ENCODE data around the gene C11orf91.

The C11orf91 gene

DNA sequence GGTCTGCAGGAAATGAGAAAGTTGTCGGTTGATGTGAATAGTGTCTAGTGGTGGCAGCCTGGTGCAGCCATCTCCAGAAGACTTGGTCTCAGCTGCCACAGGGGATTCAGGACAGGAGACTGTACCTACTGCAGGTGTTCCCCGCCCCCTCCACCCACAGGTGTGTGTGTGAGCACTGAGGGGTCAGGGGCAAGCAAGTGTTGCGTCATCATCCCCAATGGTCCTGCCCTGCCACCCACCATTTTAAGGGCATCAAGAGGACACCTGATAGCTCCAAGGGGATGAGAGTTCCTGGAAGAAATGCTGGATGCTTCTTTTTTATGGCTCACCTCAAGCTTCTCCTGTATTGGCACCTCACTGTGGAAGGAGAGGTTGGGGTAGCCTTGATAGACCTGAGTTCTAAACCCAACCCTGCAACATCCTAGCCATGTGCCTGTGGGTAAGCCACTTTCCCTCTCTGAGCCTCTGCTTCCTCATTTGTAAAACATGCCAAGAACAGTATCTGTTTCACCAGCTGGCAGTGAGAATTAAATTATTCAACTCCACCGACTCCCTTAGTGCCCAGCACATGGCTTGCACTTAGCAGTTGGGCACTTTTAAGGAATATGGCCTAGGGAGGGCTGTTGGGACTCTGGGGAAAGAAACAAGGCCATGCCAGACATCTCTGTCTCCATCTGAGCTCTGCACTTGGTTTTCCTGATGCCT, 6.1 kb downstream of the C11orf91 start:
- TF ChIP-seq, protein P1, sequence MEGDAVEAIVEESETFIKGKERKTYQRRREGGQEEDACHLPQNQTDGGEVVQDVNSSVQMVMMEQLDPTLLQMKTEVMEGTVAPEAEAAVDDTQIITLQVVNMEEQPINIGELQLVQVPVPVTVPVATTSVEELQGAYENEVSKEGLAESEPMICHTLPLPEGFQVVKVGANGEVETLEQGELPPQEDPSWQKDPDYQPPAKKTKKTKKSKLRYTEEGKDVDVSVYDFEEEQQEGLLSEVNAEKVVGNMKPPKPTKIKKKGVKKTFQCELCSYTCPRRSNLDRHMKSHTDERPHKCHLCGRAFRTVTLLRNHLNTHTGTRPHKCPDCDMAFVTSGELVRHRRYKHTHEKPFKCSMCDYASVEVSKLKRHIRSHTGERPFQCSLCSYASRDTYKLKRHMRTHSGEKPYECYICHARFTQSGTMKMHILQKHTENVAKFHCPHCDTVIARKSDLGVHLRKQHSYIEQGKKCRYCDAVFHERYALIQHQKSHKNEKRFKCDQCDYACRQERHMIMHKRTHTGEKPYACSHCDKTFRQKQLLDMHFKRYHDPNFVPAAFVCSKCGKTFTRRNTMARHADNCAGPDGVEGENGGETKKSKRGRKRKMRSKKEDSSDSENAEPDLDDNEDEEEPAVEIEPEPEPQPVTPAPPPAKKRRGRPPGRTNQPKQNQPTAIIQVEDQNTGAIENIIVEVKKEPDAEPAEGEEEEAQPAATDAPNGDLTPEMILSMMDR (IDR thresholded peaks at IDR 0.05; ENCODE audit: insufficient read depth, low read length, poor library complexity, severe bottlenecking): no peak
- Histone ChIP-seq H3K36me3 (ENCODE audit: control insufficient read depth, insufficient read depth, low read length) (no peaks in the 10 kb centered on the region), H3K4me3 (replicated peaks; ENCODE audit: low read depth, low read length) (no peak overlapping the region)

DNA sequence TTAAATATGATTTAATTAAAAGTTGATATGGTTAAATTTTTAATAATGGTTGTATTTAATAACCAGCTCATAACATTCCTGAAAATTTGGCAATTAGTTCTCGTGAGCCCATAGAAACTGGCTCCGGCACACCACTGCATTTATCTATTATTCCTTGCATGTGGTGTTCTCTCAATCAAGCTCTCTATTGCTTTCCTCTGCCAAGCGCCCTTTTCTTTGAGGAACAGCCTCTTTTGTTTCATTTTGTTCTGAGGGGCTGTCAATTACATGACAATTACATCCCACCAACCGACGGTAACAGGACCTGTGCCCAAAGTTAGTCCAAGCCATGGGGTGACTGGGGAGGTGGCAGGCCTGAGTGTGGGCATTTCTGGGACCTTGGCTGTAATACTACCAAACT, 8.1 kb downstream of the C11orf91 start:
- TF ChIP-seq, protein P1 (IDR thresholded peaks at IDR 0.05; ENCODE audit: insufficient read depth, low read length, poor library complexity, severe bottlenecking): no peak
- no peak for DNase-seq (ENCODE audit: extremely low read depth, insufficient read length)
- Histone ChIP-seq H3K36me3 (ENCODE audit: control insufficient read depth, insufficient read depth, low read length) (no peaks in the 10 kb centered on the region), H3K27me3 (replicated peaks; ENCODE audit: control insufficient read depth, insufficient read depth, low read length) (no peaks in the 10 kb centered on the region), H3K4me3 (replicated peaks; ENCODE audit: low read depth, low read length) (no peak overlapping the region)

More for the DNA sequence above, 6.1 kb downstream of the C11orf91 start:
- DNase-seq (ENCODE audit: extremely low read depth, insufficient read length): no peak
- H3K27me3 ChIP-seq (replicated peaks; ENCODE audit: control insufficient read depth, insufficient read depth, low read length): no peaks in the 10 kb centered on the region

DNA sequence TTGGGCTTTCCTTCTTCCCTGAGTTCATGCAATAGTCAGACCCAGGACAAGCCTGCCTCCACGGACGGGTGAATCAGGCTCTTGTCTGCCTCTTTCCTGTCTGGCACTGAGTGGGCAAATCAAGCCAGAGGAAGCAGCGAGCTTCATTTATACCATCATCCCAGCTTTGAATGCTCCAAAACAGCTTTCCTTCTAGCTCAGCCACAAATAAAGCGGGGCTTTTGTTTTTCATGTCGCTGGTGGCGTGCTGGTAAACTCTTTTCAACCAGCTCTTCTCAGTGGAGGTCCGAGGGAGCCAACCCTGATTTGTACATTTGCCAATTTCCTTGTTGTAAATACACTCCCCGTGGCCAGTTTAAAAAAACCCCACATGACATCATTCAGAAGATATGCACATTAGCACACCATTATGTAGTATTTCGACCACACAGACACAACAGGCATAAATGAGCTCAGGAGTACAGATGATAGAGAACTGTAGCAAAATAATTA, 8.6 kb downstream of the C11orf91 start:
- Histone ChIP-seq H3K36me3 (ENCODE audit: control insufficient read depth, insufficient read depth, low read length) (no peaks in the 10 kb centered on the region), H3K27me3 (replicated peaks; ENCODE audit: control insufficient read depth, insufficient read depth, low read length) (no peaks in the 10 kb centered on the region), H3K4me3 (replicated peaks; ENCODE audit: low read depth, low read length) (no peak overlapping the region)
- no peak for DNase-seq (ENCODE audit: extremely low read depth, insufficient read length)
- TF ChIP-seq, protein P1 (IDR thresholded peaks at IDR 0.05; ENCODE audit: insufficient read depth, low read length, poor library complexity, severe bottlenecking): no peak

DNA sequence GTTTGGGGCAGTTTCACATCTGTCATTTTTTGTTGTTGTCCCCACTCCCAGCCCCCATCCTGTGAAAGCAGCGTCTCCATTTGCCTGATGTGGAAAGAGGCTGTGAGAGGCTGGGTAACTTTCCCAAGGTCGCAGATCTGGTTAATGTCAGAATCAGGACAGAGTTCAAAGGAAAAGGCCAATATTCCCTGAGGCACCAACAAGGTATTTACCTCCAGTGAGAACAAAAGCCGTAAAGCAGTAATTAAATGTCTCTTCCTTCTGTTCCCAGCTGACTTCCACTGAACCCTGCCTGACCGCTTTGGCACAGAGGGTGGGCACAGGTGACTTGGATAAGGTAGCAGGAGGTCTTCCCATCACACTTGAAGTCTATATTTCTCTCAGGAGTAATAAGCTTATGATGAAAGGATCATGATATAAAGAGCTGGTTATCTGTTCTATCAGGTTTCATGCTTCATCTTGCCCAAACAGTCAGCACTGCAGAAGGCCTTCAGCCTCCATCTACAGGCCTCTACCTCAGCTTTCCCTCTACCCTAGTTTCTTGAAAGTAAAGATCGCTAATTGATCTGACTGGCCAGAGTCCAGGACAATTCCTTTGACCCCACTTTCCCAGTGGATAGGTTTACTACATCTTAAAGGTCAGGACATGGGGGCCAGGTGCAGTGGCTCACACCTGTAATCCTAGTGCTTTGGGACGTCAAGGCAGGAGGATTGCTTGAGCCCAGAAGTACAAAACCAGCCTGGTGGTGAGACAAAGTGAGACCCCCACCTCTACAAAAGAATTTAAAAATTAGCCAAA, 9.4 kb downstream of the C11orf91 start:
- TF ChIP-seq, protein P1 (IDR thresholded peaks at IDR 0.05; ENCODE audit: insufficient read depth, low read length, poor library complexity, severe bottlenecking): no peak
- Histone ChIP-seq H3K36me3 (ENCODE audit: control insufficient read depth, insufficient read depth, low read length) (no peaks in the 10 kb centered on the region), H3K27me3 (replicated peaks; ENCODE audit: control insufficient read depth, insufficient read depth, low read length) (no peaks in the 10 kb centered on the region), H3K4me3 (replicated peaks; ENCODE audit: low read depth, low read length) (no peak overlapping the region)
- DNase-seq (ENCODE audit: extremely low read depth, insufficient read length): no peak

DNA sequence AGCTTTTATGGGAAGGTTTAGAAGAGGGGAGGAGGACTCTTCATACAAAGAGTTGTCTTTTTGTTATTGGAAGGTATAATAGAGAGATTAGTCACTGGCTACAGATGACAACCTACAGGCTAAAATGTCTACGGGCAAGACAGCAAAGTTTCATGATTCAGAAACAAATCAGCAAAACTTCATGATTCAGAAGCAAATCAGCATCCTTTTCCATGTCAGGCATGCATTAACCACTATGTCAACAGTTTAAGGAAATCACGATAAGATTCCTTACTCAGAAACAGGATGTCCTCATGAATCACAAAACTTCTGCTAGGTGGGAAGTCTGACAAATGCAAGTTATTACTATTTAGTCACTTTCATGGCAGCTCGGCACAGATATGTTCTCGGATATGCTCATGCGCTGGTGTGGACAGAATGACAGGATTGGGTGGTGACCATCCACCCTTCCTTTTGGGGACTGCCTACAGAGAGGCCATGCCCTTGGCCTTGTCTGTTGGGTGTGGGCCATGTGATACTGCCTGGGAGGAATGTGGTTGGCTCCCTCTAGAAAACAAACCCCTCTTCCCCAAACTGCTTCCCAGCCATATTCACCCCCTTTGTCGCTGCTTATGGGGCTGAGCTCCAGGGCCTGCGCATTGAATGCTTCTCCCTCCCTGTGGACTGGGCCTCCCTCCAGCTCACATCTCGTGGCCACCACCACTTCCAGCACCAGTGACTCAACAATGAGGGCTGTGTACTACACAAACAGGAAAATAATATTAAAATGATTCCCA, 10.1 kb downstream of the C11orf91 start:
- no peaks in the 10 kb centered on the region for H3K36me3 ChIP-seq (ENCODE audit: control insufficient read depth, insufficient read depth, low read length)
- no peaks in the 10 kb centered on the region for H3K27me3 ChIP-seq (replicated peaks; ENCODE audit: control insufficient read depth, insufficient read depth, low read length)
- no peak overlapping the region for H3K4me3 ChIP-seq (replicated peaks; ENCODE audit: low read depth, low read length)
- TF ChIP-seq, protein P1 (IDR thresholded peaks at IDR 0.05; ENCODE audit: insufficient read depth, low read length, poor library complexity, severe bottlenecking): no peak
- DNase-seq (ENCODE audit: extremely low read depth, insufficient read length): no peak
